ENCODE results near the gene SEPTIN7. TPM values are rescaled to one million over a fixed set of nuclear protein-coding genes. Genes with fewer than 3 reads are reported as not detected.

SEPTIN7 gene
- total RNA-seq, 1 experiment from 2014 or later, result 140 TPM

DNA sequence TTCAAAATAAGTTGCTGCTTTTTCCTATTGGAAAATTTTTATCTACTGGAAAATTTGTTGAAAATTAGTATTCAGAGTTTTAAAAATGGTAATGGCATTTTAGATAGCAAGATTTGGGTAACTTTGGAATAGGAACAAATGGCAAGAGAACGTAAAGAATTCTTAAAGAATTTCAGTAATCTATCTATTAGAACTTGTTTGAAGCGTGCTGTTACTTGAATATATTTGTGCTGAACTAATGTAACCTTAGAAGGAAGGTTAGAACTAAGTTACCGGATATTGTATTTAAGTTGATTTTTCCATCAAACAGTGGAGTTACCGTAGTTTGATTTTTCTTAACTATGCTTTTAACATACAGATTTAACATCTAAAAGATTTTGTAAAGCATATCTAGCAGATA is 25.9 kb downstream of the SEPTIN7 start (continued):
- no peak for TF ChIP-seq REST (IDR thresholded peaks at IDR 0.05; ENCODE audit: low read depth)

DNA sequence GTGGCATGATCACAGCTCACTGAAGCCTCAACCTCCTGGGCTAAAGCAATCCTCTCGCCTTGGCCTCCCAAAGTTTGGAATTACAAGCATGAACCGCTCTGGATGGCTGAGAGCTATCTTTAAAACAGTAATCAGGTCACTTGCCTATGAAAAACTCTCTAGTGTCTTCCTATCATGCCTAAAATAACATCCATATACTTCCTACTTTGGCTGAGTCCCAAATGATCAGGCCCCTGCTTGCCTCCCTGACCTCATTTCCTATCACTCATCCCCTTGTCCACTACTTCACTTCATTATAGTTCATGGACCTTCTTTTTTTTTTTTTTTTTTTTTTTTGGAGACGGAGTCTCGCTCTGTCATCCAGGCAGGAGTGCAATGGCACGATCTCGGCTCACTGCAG is 28.0 kb downstream of the SEPTIN7 start:
- no peak overlapping the region for H3K4me2 ChIP-seq (ENCODE audit: low read length)
- DNase-seq (ENCODE audit: low read depth, low spot score), result no peak
- H3K9ac ChIP-seq (ENCODE audit: low read length), result no peak overlapping the region
- H3K9me3 ChIP-seq (ENCODE audit: control insufficient read depth in 1 of 2, insufficient read depth in 1 of 2, low read depth in 1 of 2, low read length in 2 of 2), result no peaks in the 10 kb centered on the region
- POLR2A ChIA-PET, result no interaction called here
- no peaks in the 10 kb centered on the region for H3K4me1 ChIP-seq (ENCODE audit: control insufficient read depth in 1 of 2, insufficient read depth in 2 of 2, low read length in 2 of 2)
- no peak overlapping the region for H3K4me3 ChIP-seq (replicated peaks in 1 of 2; ENCODE audit: low read depth in 1 of 2, low read length in 2 of 2)
- no peak overlapping the region for H3K27ac ChIP-seq (ENCODE audit: low read depth, low read length)
- RAD21 ChIA-PET (ENCODE audit: low non-redundant PET in 1 of 2, low total read pairs in 2 of 2, uncharacterized antibody in 2 of 2, unreplicated experiment in 2 of 2), result no interaction called here
- CTCF ChIA-PET, result no interaction called here
- no peaks in the 10 kb centered on the region for H3K9me2 ChIP-seq (ENCODE audit: insufficient read depth)
- H3K79me2 ChIP-seq (ENCODE audit: insufficient read depth, low read length), result peaks cover 100% of the 10 kb centered on the region
- no peak overlapping the region for H2AFZ ChIP-seq (ENCODE audit: low read depth, low read length, poor library complexity, severe bottlenecking)
- BruUV-seq (replicated peaks), result no TSS peak
- H4K20me1 ChIP-seq (ENCODE audit: insufficient read depth), result peaks cover 29% of the 10 kb centered on the region; the same call in 1 of the 2 replicates
- intact Hi-C loops (cut with micrococcal nuclease), result no loop called here
- no peak for ATAC-seq
- no peaks in the 10 kb centered on the region for H3K27me3 ChIP-seq (ENCODE audit: insufficient read depth, low read length)
- no peaks in the 10 kb centered on the region; a peak in 1 of 4 replicates for H3K36me3 ChIP-seq (ENCODE audit: control insufficient read depth in 1 of 2, insufficient read depth in 2 of 2, low read length in 2 of 2)
- TF ChIP-seq SIN3A (IDR thresholded peaks at IDR 0.05; ENCODE audit: low read depth) (no peak), TCF7L2 (IDR thresholded peaks at IDR 0.05; ENCODE audit: borderline replicate concordance, extremely low read depth, insufficient read depth, insufficient read length) (no peak), ELF1 (IDR thresholded peaks at IDR 0.05; ENCODE audit: borderline replicate concordance, low read depth) (no peak), YY1 (IDR thresholded peaks at IDR 0.05; ENCODE audit: extremely low read depth, insufficient replicate concordance, low read depth, low read length) (no peak), POLR2AphosphoS5 (IDR thresholded peaks at IDR 0.05; ENCODE audit: low read depth, low read length) (no peak), ZFX (IDR thresholded peaks at IDR 0.05) (no peak), EZH2 (IDR thresholded peaks at IDR 0.05) (no peak), POLR2A (IDR thresholded peaks at IDR 0.05; ENCODE audit: borderline replicate concordance, extremely low read depth, insufficient read depth, insufficient read length) (no peak), MAX (IDR thresholded peaks at IDR 0.05) (no peak), ZNF274 (IDR thresholded peaks at IDR 0.05; ENCODE audit: low read depth, low read length) (no peak), REST (IDR thresholded peaks at IDR 0.05; ENCODE audit: low read depth) (no peak), EGR1 (IDR thresholded peaks at IDR 0.05; ENCODE audit: low read depth) (no peak), FOSL1 (IDR thresholded peaks at IDR 0.05; ENCODE audit: low read depth) (no peak), CBX3 (IDR thresholded peaks at IDR 0.05; ENCODE audit: low read depth) (no peak), SP1 (IDR thresholded peaks at IDR 0.05; ENCODE audit: low read depth) (no peak), SRF (IDR thresholded peaks at IDR 0.05; ENCODE audit: low read depth) (no peak), EZH2phosphoT487 (IDR thresholded peaks at IDR 0.05; ENCODE audit: borderline replicate concordance) (no peak)
- TF ChIP-seq, protein P1, sequence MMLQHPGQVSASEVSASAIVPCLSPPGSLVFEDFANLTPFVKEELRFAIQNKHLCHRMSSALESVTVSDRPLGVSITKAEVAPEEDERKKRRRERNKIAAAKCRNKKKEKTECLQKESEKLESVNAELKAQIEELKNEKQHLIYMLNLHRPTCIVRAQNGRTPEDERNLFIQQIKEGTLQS (IDR thresholded peaks at IDR 0.05), result no peak

All from HCT116 (cell line).